ENCODE results near the gene HPD. TPM values are rescaled to one million over a fixed set of nuclear protein-coding genes. Genes with fewer than 3 reads are reported as not detected.

The HPD gene
- polyA plus RNA-seq, 3 donors from 2014 or later, result not detected

- no peak for DNase-seq
- H3K9me3 Mint-ChIP-seq, result no peaks in the 10 kb centered on the region
- peaks cover 9 to 22% (median 11%) of the 10 kb centered on the region in 3 donors for H3K36me3 Mint-ChIP-seq
- H3K27ac Mint-ChIP-seq, result peak overlapping the region in 3 of 6 donors; percentile 12 to 69 (median 45)
- H3K4me1 Mint-ChIP-seq, result peaks cover 57 to 59% of the 10 kb centered on the region in 2 donors
- H3K4me3 Mint-ChIP-seq, result peak overlapping the region in 1 of 5 donors; percentile 46
- peaks cover 6 to 9% (median 7%) of the 10 kb centered on the region in 3 donors for H3K27me3 Mint-ChIP-seq (ENCODE audit: low read depth in 3 of 3)
These were observed 50.0 kb downstream of the HPD start for GRCh38 chr12:121808623-121809022.

- Mint-ChIP-seq H3K4me3 (peak overlapping the region in 1 of 5 donors; percentile 17), H3K36me3 (peaks cover 9 to 22% (median 11%) of the 10 kb centered on the region in 3 donors), H3K27me3 (ENCODE audit: low read depth in 3 of 3) (peaks cover 10 to 14% (median 11%) of the 10 kb centered on the region in 3 donors), H3K9me3 (no peaks in the 10 kb centered on the region), H3K4me1 (peaks cover 53 to 55% of the 10 kb centered on the region in 2 donors), H3K27ac (no peak overlapping the region)
- DNase-seq, result no peak
These were observed 50.9 kb downstream of the HPD start for GRCh38 chr12:121807642-121808347.

- peaks cover 56 to 58% of the 10 kb centered on the region in 2 donors for H3K4me1 Mint-ChIP-seq
- peaks cover 9 to 22% (median 11%) of the 10 kb centered on the region in 3 donors for H3K36me3 Mint-ChIP-seq
- peak overlapping the region; percentile 82 to 98 (median 88) for H3K4me3 Mint-ChIP-seq
- no peaks in the 10 kb centered on the region for H3K9me3 Mint-ChIP-seq
- peaks cover 10 to 20% (median 14%) of the 10 kb centered on the region in 3 donors for H3K27me3 Mint-ChIP-seq (ENCODE audit: low read depth in 3 of 3)
- no peak for DNase-seq
- peak overlapping the region; percentile 89 to 98 (median 94) for H3K27ac Mint-ChIP-seq
These were observed 51.9 kb downstream of the HPD start for GRCh38 chr12:121806546-121807423.

GRCh38 chr12:121806009-121806545 is 52.6 kb downstream of the HPD start:
- Mint-ChIP-seq H3K27me3 (ENCODE audit: low read depth in 3 of 3) (peaks cover 10 to 24% (median 19%) of the 10 kb centered on the region in 3 donors), H3K27ac (peak overlapping the region; percentile 89 to 98 (median 94))
- DNase-seq, result peak; percentile 52 to 61 (median 55)

GRCh38 chr12:121805171-121806008 is 53.3 kb downstream of the HPD start:
- Mint-ChIP-seq H3K36me3 (peaks cover 9 to 17% (median 11%) of the 10 kb centered on the region in 3 donors), H3K4me1 (peaks cover 50 to 52% of the 10 kb centered on the region in 2 donors), H3K9me3 (no peaks in the 10 kb centered on the region), H3K27me3 (ENCODE audit: low read depth in 3 of 3) (peaks cover 10 to 28% (median 19%) of the 10 kb centered on the region in 3 donors), H3K4me3 (peak overlapping the region; percentile 94 to 99 (median 98)), H3K27ac (peak overlapping the region; percentile 89 to 99 (median 97))
- peak; percentile 34 to 39 (median 35) for DNase-seq

More at GRCh38 chr12:121806009-121806545, 52.6 kb downstream of the HPD start:
- H3K4me3 Mint-ChIP-seq, result peak overlapping the region; percentile 82 to 98 (median 88)
- H3K9me3 Mint-ChIP-seq, result no peaks in the 10 kb centered on the region
- H3K4me1 Mint-ChIP-seq, result peaks cover 54 to 56% of the 10 kb centered on the region in 2 donors
- peaks cover 9 to 21% (median 11%) of the 10 kb centered on the region in 3 donors for H3K36me3 Mint-ChIP-seq

- no peaks in the 10 kb centered on the region for H3K9me3 Mint-ChIP-seq
- H3K4me1 Mint-ChIP-seq, result peaks cover 49 to 51% of the 10 kb centered on the region in 2 donors
- H3K27me3 Mint-ChIP-seq (ENCODE audit: low read depth in 3 of 3), result peaks cover 12 to 29% (median 22%) of the 10 kb centered on the region in 3 donors
- H3K36me3 Mint-ChIP-seq, result peaks cover 9 to 14% (median 9%) of the 10 kb centered on the region in 3 donors
- H3K4me3 Mint-ChIP-seq, result peak overlapping the region; percentile 94 to 99 (median 98)
- peak; percentile 62 to 71 (median 67) for DNase-seq
- peak overlapping the region; percentile 89 to 99 (median 97) for H3K27ac Mint-ChIP-seq
These were observed 54.1 kb downstream of the HPD start for GRCh38 chr12:121804417-121805111.

GRCh38 chr12:121803861-121804416 is 54.7 kb downstream of the HPD start, which contains the start of gene SETD1B:
TSS of gene SETD1B (plus strand) at chr12:121804009. CDS start at chr12:121804738, 729 bp downstream.
- peaks cover 3 to 8% (median 3%) of the 10 kb centered on the region in 3 donors for H3K36me3 Mint-ChIP-seq
- H3K4me1 Mint-ChIP-seq, result peaks cover 51 to 53% of the 10 kb centered on the region in 2 donors
- peak; percentile 48 to 54 (median 51) for DNase-seq
- H3K9me3 Mint-ChIP-seq, result no peaks in the 10 kb centered on the region
- peak within 1 kb of the TSS; percentile 94 to 99 (median 98) for H3K4me3 Mint-ChIP-seq
- H3K27me3 Mint-ChIP-seq (ENCODE audit: low read depth in 3 of 3), result peaks cover 14 to 34% (median 22%) of the 10 kb centered on the region in 3 donors
- H3K27ac Mint-ChIP-seq, result peak within 1 kb of the TSS; percentile 94 to 99 (median 98)

- DNase-seq, result peak; percentile 90 to 91 (median 91)
- H3K36me3 Mint-ChIP-seq, result peaks cover 3 to 4% (median 3%) of the 10 kb centered on the region in 3 donors
- peak overlapping the region; percentile 90 to 95 (median 92) for H3K4me3 Mint-ChIP-seq
- no peaks in the 10 kb centered on the region for H3K9me3 Mint-ChIP-seq
- H3K4me1 Mint-ChIP-seq, result peaks cover 54 to 61% of the 10 kb centered on the region in 2 donors
- peak overlapping the region; percentile 94 to 98 (median 96) for H3K27ac Mint-ChIP-seq
- H3K27me3 Mint-ChIP-seq (ENCODE audit: low read depth in 3 of 3), result peaks cover 14 to 40% (median 24%) of the 10 kb centered on the region in 3 donors
These were observed 55.6 kb downstream of the HPD start for GRCh38 chr12:121802843-121803698.

- no peak for DNase-seq
- Mint-ChIP-seq H3K27ac (peak overlapping the region; percentile 94 to 98 (median 96)), H3K9me3 (no peaks in the 10 kb centered on the region), H3K27me3 (ENCODE audit: low read depth in 3 of 3) (peaks cover 16 to 40% (median 24%) of the 10 kb centered on the region in 3 donors), H3K4me3 (peak overlapping the region; percentile 90 to 95 (median 92)), H3K36me3 (peaks cover 3 to 4% (median 3%) of the 10 kb centered on the region in 3 donors), H3K4me1 (peaks cover 55 to 67% of the 10 kb centered on the region in 2 donors)
These were observed 56.2 kb downstream of the HPD start for GRCh38 chr12:121802485-121802842.

- peak; percentile 45 to 60 (median 52) for DNase-seq
- Mint-ChIP-seq H3K9me3 (no peaks in the 10 kb centered on the region), H3K4me1 (peaks cover 53 to 64% of the 10 kb centered on the region in 2 donors), H3K27ac (peak overlapping the region; percentile 94 to 98 (median 96)), H3K36me3 (peaks cover 3 to 4% (median 3%) of the 10 kb centered on the region in 3 donors), H3K27me3 (ENCODE audit: low read depth in 3 of 3) (peaks cover 16 to 40% (median 24%) of the 10 kb centered on the region in 3 donors), H3K4me3 (peak overlapping the region; percentile 90 to 95 (median 92))
These were observed 56.8 kb downstream of the HPD start for GRCh38 chr12:121801595-121802484.
